ENCODE results near the gene FAM216B.

FAM216B gene

DNA sequence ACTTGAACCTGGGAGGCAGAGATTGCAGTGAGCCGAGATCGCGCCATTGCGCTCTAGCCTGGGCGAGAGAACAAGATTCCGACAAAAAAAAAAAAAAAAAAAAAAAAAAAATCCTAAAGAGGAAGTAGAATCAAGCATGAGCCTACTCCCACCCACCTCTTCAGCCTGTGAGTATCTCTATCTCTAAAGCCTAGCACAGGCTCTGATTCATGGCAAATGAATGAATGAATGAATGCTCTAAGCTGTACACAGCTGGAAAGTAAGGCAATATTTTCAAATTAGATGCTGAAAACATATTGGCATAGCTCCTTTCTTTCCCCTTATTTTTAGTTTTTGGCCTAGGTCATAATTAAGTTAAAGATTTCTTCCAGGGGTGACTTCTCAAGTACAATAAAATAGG lies 35.7 kb upstream of the FAM216B start:
- Histone ChIP-seq H3K27ac (ENCODE audit: low read depth, low read length) (no peak overlapping the region), H3K4me2 (ENCODE audit: low read depth, low read length, poor library complexity, severe bottlenecking) (no peak overlapping the region), H2AFZ (ENCODE audit: low read depth, low read length, severe bottlenecking) (no peak overlapping the region)

DNA sequence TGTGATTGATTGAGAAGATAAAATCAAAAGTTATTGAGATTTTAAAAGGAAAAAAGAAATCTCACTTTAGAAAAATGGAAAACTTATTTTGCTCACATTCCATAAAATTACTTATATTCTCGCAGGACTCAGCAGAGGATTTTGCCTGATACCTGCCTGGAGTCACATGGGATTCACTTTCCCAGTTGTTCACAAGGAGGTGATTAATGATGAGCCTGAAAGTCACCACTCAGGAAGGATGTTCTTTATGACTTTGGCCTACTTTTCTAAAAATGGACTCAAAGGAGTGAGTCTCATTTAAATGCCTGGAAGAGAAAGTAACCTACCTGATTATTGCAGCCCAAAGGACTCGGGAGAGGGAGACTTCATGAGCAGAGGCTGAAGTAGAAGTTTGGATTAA lies 34.5 kb upstream of the FAM216B start:
- Histone ChIP-seq H3K4me2 (ENCODE audit: low read depth, low read length, poor library complexity, severe bottlenecking) (no peak overlapping the region), H3K27me3 (ENCODE audit: low read length) (no peaks in the 10 kb centered on the region), H3K9me3 (ENCODE audit: insufficient read depth, low read length) (no peaks in the 10 kb centered on the region), H3K9ac (ENCODE audit: low read length) (no peak overlapping the region), H2AFZ (ENCODE audit: low read depth, low read length, severe bottlenecking) (no peak overlapping the region), H3K4me3 (ENCODE audit: insufficient read depth, low read length, poor library complexity, severe bottlenecking) (no peak overlapping the region), H3K9me2 (replicated peaks; ENCODE audit: insufficient read depth, low read length) (no peaks in the 10 kb centered on the region), H3K36me3 (ENCODE audit: low read length) (no peaks in the 10 kb centered on the region), H3F3A (ENCODE audit: insufficient read depth) (no peaks in the 10 kb centered on the region), H4K20me1 (ENCODE audit: low read depth, low read length) (no peaks in the 10 kb centered on the region), H3K79me2 (ENCODE audit: insufficient read depth, low read length) (no peaks in the 10 kb centered on the region), H3K27ac (ENCODE audit: low read depth, low read length) (no peak overlapping the region)
- TF ChIP-seq EZH2phosphoT487 (conservative IDR thresholded peaks at IDR 0.05; ENCODE audit: low read length), result no peak
- TF ChIP-seq, protein P1, sequence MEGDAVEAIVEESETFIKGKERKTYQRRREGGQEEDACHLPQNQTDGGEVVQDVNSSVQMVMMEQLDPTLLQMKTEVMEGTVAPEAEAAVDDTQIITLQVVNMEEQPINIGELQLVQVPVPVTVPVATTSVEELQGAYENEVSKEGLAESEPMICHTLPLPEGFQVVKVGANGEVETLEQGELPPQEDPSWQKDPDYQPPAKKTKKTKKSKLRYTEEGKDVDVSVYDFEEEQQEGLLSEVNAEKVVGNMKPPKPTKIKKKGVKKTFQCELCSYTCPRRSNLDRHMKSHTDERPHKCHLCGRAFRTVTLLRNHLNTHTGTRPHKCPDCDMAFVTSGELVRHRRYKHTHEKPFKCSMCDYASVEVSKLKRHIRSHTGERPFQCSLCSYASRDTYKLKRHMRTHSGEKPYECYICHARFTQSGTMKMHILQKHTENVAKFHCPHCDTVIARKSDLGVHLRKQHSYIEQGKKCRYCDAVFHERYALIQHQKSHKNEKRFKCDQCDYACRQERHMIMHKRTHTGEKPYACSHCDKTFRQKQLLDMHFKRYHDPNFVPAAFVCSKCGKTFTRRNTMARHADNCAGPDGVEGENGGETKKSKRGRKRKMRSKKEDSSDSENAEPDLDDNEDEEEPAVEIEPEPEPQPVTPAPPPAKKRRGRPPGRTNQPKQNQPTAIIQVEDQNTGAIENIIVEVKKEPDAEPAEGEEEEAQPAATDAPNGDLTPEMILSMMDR (IDR thresholded peaks at IDR 0.05; ENCODE audit: insufficient read depth, low read length, poor library complexity, severe bottlenecking), result no peak

More for the DNA sequence above, 35.7 kb upstream of the FAM216B start:
- Histone ChIP-seq H4K20me1 (ENCODE audit: low read depth, low read length) (no peaks in the 10 kb centered on the region), H3K79me2 (ENCODE audit: insufficient read depth, low read length) (no peaks in the 10 kb centered on the region), H3F3A (ENCODE audit: insufficient read depth) (no peaks in the 10 kb centered on the region), H3K4me3 (ENCODE audit: insufficient read depth, low read length, poor library complexity, severe bottlenecking) (no peak overlapping the region), H3K36me3 (ENCODE audit: low read length) (no peaks in the 10 kb centered on the region), H3K9me2 (replicated peaks; ENCODE audit: insufficient read depth, low read length) (no peaks in the 10 kb centered on the region), H3K9me3 (ENCODE audit: insufficient read depth, low read length) (no peaks in the 10 kb centered on the region), H3K9ac (ENCODE audit: low read length) (no peak overlapping the region), H3K27me3 (ENCODE audit: low read length) (no peaks in the 10 kb centered on the region)
- TF ChIP-seq, protein P1 (IDR thresholded peaks at IDR 0.05; ENCODE audit: insufficient read depth, low read length, poor library complexity, severe bottlenecking), result no peak
- TF ChIP-seq EZH2phosphoT487 (conservative IDR thresholded peaks at IDR 0.05; ENCODE audit: low read length), result no peak

DNA sequence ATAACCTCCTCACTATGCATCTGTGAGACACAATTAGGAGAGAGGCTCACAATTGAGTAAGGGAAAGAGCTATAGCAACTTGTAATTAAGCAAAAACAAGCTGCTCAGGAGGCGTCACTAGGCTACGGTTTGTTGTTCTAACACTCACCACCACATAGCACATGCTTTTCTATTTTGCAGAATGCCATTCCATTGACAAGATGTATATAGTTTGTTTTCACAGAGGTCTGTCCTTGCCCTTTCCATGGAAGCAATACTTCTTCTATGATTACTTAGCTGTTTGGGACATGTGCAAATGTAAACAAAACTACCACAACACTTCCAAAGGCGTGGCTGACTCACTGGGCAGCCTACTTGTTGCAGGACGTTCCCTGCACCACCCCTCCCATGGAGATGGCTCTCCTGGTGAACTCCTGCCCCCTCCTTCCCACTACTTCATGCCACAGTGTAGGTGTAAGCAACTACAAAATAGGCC lies 33.9 kb upstream of the FAM216B start:
- no peaks in the 10 kb centered on the region for H3K36me3 ChIP-seq (ENCODE audit: low read length)
- TF ChIP-seq, protein P1 (IDR thresholded peaks at IDR 0.05; ENCODE audit: insufficient read depth, low read length, poor library complexity, severe bottlenecking), result no peak
- no peak for TF ChIP-seq EZH2phosphoT487 (conservative IDR thresholded peaks at IDR 0.05; ENCODE audit: low read length)
- no peaks in the 10 kb centered on the region for H3K27me3 ChIP-seq (ENCODE audit: low read length)
- H3K9me2 ChIP-seq (replicated peaks; ENCODE audit: insufficient read depth, low read length), result no peaks in the 10 kb centered on the region
- no peak overlapping the region for H2AFZ ChIP-seq (ENCODE audit: low read depth, low read length, severe bottlenecking)
- H4K20me1 ChIP-seq (ENCODE audit: low read depth, low read length), result no peaks in the 10 kb centered on the region
- no peaks in the 10 kb centered on the region for H3K79me2 ChIP-seq (ENCODE audit: insufficient read depth, low read length)
- H3K9ac ChIP-seq (ENCODE audit: low read length), result no peak overlapping the region
- H3F3A ChIP-seq (ENCODE audit: insufficient read depth), result no peaks in the 10 kb centered on the region
- no peak overlapping the region for H3K4me2 ChIP-seq (ENCODE audit: low read depth, low read length, poor library complexity, severe bottlenecking)
- H3K4me3 ChIP-seq (ENCODE audit: insufficient read depth, low read length, poor library complexity, severe bottlenecking), result no peak overlapping the region
- no peak overlapping the region for H3K27ac ChIP-seq (ENCODE audit: low read depth, low read length)
- H3K9me3 ChIP-seq (ENCODE audit: insufficient read depth, low read length), result no peaks in the 10 kb centered on the region
